Keratinocyte (primary cell): ENCODE measurements around the gene MAP7. TPM values are rescaled to one million over a fixed set of nuclear protein-coding genes. Genes with fewer than 3 reads are reported as not detected.

ENCODE experiments used
- DNase-seq: peaks from one replicate; pipeline ENCODE4 v3.0.0-alpha.2; 2011; ENCODE audit warnings: low read depth, missing footprints, low spot score
- FAIRE-seq: peaks from 2 replicates; lab custom pipeline; 2011; peaks lifted over from hg19 to GRCh38; lab: Jason Lieb, UNC
- H2AFZ ChIP-seq: 2 replicates; pipeline ENCODE4 v1.6.0; 2012; ENCODE audit warnings: low read length, control low read depth, inconsistent platforms; ENCODE audit not compliant: control insufficient read depth
- H3K27ac ChIP-seq: 2 replicates; pipeline ENCODE4 v1.5.1; 2011; ENCODE audit warnings: low read length; ENCODE audit not compliant: control insufficient read depth, insufficient read depth
- H3K27me3 ChIP-seq: 3 replicates; pipeline ENCODE4 v1.6.0; 2011; ENCODE audit warnings: low read length; ENCODE audit not compliant: control insufficient read depth, insufficient read depth; ENCODE audit errors: extremely low read depth
- H3K36me3 ChIP-seq, 2 experiments: 2 replicates in 1 of 2; 3 replicates in 1 of 2; pipeline ENCODE4 v1.5.1; 2011; ENCODE audit warnings: low read length in 2 of 2, mild to moderate bottlenecking in 1 of 2; ENCODE audit not compliant: control insufficient read depth in 2 of 2, insufficient read depth in 2 of 2; ENCODE audit errors: extremely low read depth in 1 of 2
- H3K4me1 ChIP-seq: 3 replicates; pipeline ENCODE4 v1.5.1; 2011; ENCODE audit warnings: low read length; ENCODE audit not compliant: control insufficient read depth, insufficient read depth; ENCODE audit errors: extremely low read depth
- H3K4me2 ChIP-seq: 3 replicates; pipeline ENCODE4 v1.6.0; 2011; ENCODE audit warnings: low read depth, low read length; ENCODE audit not compliant: control insufficient read depth, insufficient read depth; ENCODE audit errors: extremely low read depth
- H3K4me3 ChIP-seq, 3 experiments: fragments of 200-600 bp in 1 of 3; sonication (generic) in 1 of 3; 2 replicates in 2 of 3; 3 replicates in 1 of 3; pipeline ENCODE4 v1.5.1; 2011 to 2016; ENCODE audit warnings: low read length in 3 of 3, mild to moderate bottlenecking in 3 of 3, control low read depth in 2 of 3, inconsistent platforms in 1 of 3, low read depth in 1 of 3, mixed read lengths in 1 of 3, mixed run types in 1 of 3, moderate library complexity in 1 of 3; ENCODE audit not compliant: control insufficient read depth in 2 of 3, insufficient read depth in 2 of 3; ENCODE audit errors: extremely low read depth in 1 of 3
- H3K79me2 ChIP-seq: 2 replicates; pipeline ENCODE4 v1.6.0; 2012; ENCODE audit warnings: low read length; ENCODE audit not compliant: control insufficient read depth, insufficient read depth
- H3K9ac ChIP-seq: 3 replicates; pipeline ENCODE4 v1.6.0; 2011; ENCODE audit warnings: low read length; ENCODE audit not compliant: control insufficient read depth, insufficient read depth; ENCODE audit errors: extremely low read depth
- H3K9me1 ChIP-seq: 3 replicates; pipeline ENCODE4 v1.6.0; 2011; ENCODE audit warnings: low read length; ENCODE audit not compliant: control insufficient read depth, insufficient read depth; ENCODE audit errors: extremely low read depth
- H3K9me3 ChIP-seq: 2 replicates; pipeline ENCODE4 v1.5.1; 2012; ENCODE audit warnings: low read depth, low read length; ENCODE audit not compliant: control insufficient read depth
- H4K20me1 ChIP-seq: 3 replicates; pipeline ENCODE4 v1.6.0; 2011; ENCODE audit warnings: low read length; ENCODE audit not compliant: control insufficient read depth, insufficient read depth; ENCODE audit errors: extremely low read depth
- CTCF ChIP-seq, 3 experiments: IDR thresholded peaks in 1 of 3; conservative IDR thresholded peaks in 1 of 3; optimal IDR thresholded peaks in 1 of 3; 2 replicates in 2 of 3; 3 replicates in 1 of 3; pipeline versions ENCODE3 to v1.5.1; 2011; ENCODE audit warnings: low read length in 3 of 3, mild to moderate bottlenecking in 3 of 3, moderate library complexity in 2 of 3, control low read depth in 1 of 3, inconsistent platforms in 1 of 3; ENCODE audit not compliant: insufficient read depth in 2 of 3; ENCODE audit errors: extremely low read depth in 1 of 3
- EZH2 ChIP-seq: IDR thresholded peaks from one replicate; pipeline ENCODE4 v1.6.1; 2012; ENCODE audit warnings: inconsistent platforms, mild to moderate bottlenecking, low read length, moderate library complexity
- dilution Hi-C: fragments of 300-500 bp; cut with MboI; formaldehyde crosslinking; loops from one replicate; pipeline ENCODE4 v1.7.0; 2020; ENCODE audit warnings: low sequenced_read_pairs; ENCODE audit not compliant: extremely low pct_ligation_motif_present
- polyA plus RNA-seq, 5 experiments: library from polyadenylated mRNA; depleted of rRNA in 3 of 5; stranded (reverse) in 3 of 5; stranded (forward) in 1 of 5; unstranded in 1 of 5; fragments of >200 nt; gene quantifications; 1 replicate in 1 of 5; 2 replicates in 3 of 5; 3 replicates in 1 of 5; pipeline versions ENCODE4 v1.2.1 to v1.2.3, GENCODE V29; 2011 to 2012; ENCODE audit warnings: missing spikeins in 2 of 5, low read depth in 1 of 5, low replicate concordance in 1 of 5

The MAP7 gene
- polyA plus RNA-seq, 1 donor (not counting 4 experiments of a cell fraction or from before 2014, with no cell fraction given) = 11.8 TPM

GRCh38 chr6:136333824-136334464 lies 216.3 kb downstream of the MAP7 start:
- H3K79me2 ChIP-seq = no peaks in the 10 kb centered on the region
- no peak overlapping the region for H2AFZ ChIP-seq
- H3K4me3 ChIP-seq = no peak overlapping the region
- H4K20me1 ChIP-seq = no peaks in the 10 kb centered on the region
- no peak for FAIRE-seq
- no peaks in the 10 kb centered on the region for H3K4me1 ChIP-seq
- TF ChIP-seq CTCF (optimal IDR thresholded peaks at IDR 0.05 in 1 of 3, IDR thresholded peaks at IDR 0.05 in 1 of 3, conservative IDR thresholded peaks at IDR 0.05 in 1 of 3; ENCODE audit: extremely low read depth in 1 of 3, insufficient read depth in 2 of 3, low read length in 3 of 3) = no peak
- no peak overlapping the region for H3K4me2 ChIP-seq
- dilution Hi-C loops = no loop called here
- no peaks in the 10 kb centered on the region for H3K9me1 ChIP-seq
- no peaks in the 10 kb centered on the region for H3K9me3 ChIP-seq
- H3K27ac ChIP-seq = no peak overlapping the region
- H3K36me3 ChIP-seq = peaks cover 0 to 1% of the 10 kb centered on the region in 2 experiments
- no peak for DNase-seq
- H3K27me3 ChIP-seq = peaks cover 9% of the 10 kb centered on the region
- no peak overlapping the region for H3K9ac ChIP-seq

GRCh38 chr6:136331461-136331860 lies 218.8 kb downstream of the MAP7 start:
- Histone ChIP-seq H3K9me3 (no peaks in the 10 kb centered on the region), H3K36me3 (peaks cover 0 to 1% of the 10 kb centered on the region in 2 experiments), H3K27ac (no peak overlapping the region), H3K9me1 (no peaks in the 10 kb centered on the region), H3K27me3 (peaks cover 9% of the 10 kb centered on the region), H3K9ac (no peak overlapping the region), H3K79me2 (no peaks in the 10 kb centered on the region), H2AFZ (no peak overlapping the region), H3K4me1 (no peaks in the 10 kb centered on the region), H3K4me2 (no peak overlapping the region), H3K4me3 (no peak overlapping the region), H4K20me1 (no peaks in the 10 kb centered on the region)
- DNase-seq = no peak
- dilution Hi-C loops = no loop called here
- TF ChIP-seq EZH2 (no peak), CTCF (optimal IDR thresholded peaks at IDR 0.05 in 1 of 3, IDR thresholded peaks at IDR 0.05 in 1 of 3, conservative IDR thresholded peaks at IDR 0.05 in 1 of 3; ENCODE audit: extremely low read depth in 1 of 3, insufficient read depth in 2 of 3, low read length in 3 of 3) (no peak)
- no peak for FAIRE-seq
